IMR-90 (cell line): Measurements from ENCODE around the gene ACSS3.

Experiments
- CTCF ChIP-seq: conservative IDR thresholded peaks from 2 replicates; pipeline ENCODE4 v1.5.1; 2012; ENCODE audit warnings: mild to moderate bottlenecking, low read depth, low read length, improper control_type of control experiment
- MAZ ChIP-seq: IDR thresholded peaks from 2 replicates; pipeline ENCODE4 v1.6.1; 2012; ENCODE audit warnings: low read depth, mild to moderate bottlenecking, low read length, improper control_type of control experiment, moderate library complexity, borderline replicate concordance
- POLR2A ChIP-seq: IDR thresholded peaks from 2 replicates; pipeline ENCODE4 v1.6.1; 2012; ENCODE audit warnings: mild to moderate bottlenecking, low read depth, low read length
- RAD21 ChIP-seq: IDR thresholded peaks from 2 replicates; pipeline ENCODE4 v1.6.1; 2012; ENCODE audit warnings: low read length, improper control_type of control experiment
- SMC3 ChIP-seq: fragments of 150-350 bp; IDR thresholded peaks from 2 replicates; pipeline ENCODE4 v1.6.1; 2016; ENCODE audit warnings: low read depth, mild to moderate bottlenecking, antibody characterized with exemption, low read length, moderate library complexity
- USF2 ChIP-seq: fragments of 150-350 bp; IDR thresholded peaks from 2 replicates; pipeline ENCODE4 v1.6.1; 2017; ENCODE audit warnings: mild to moderate bottlenecking, antibody characterized with exemption, low read length, low read depth

- no peak for TF ChIP-seq POLR2A
- TF ChIP-seq CTCF: no peak
- TF ChIP-seq MAZ: no peak
- TF ChIP-seq SMC3: no peak
- TF ChIP-seq USF2: no peak
- TF ChIP-seq RAD21: no peak
Observed at GRCh38 chr12:81162391-81163136, 84.7 kb downstream of the ACSS3 start.
